ENCODE data around the gene BRSK1. TPM values are rescaled to one million over a fixed set of nuclear protein-coding genes. Genes with fewer than 3 reads are reported as not detected.

Gene BRSK1
- total RNA-seq = 1 to 10 TPM; 2.1 to 6.4 TPM
- under 1 TPM; 0.53 to 0.94 TPM for polyA plus RNA-seq
- long read RNA-seq, donor 1, partial matches to known transcripts = 0 of 1 reads
- long read RNA-seq, donor 1, other reads (novel, unspliced or antisense) = 0 of 1 reads
- long read RNA-seq, donor 2 = 0 reads
- long read RNA-seq, donor 3 = 0 reads
- long read RNA-seq, donor 4 = 0 reads
- long read RNA-seq, donor 5, partial matches to known transcripts = 0 of 2 reads
- long read RNA-seq, donor 5, other reads (novel, unspliced or antisense) = 0 of 2 reads

GRCh38 chr19:55283548-55284377, at the start of gene BRSK1:
Gene BRSK1, plus strand, starts transcription at chr19:55283997. Its CDS starts 446 bp downstream, at chr19:55284443.
- Histone ChIP-seq H3K9me3 (ENCODE audit: control insufficient read depth in 4 of 4, insufficient read depth in 3 of 4, low read length in 3 of 4) (no peaks in the 10 kb centered on the region), H3K4me1 (ENCODE audit: control insufficient read depth in 5 of 5, insufficient read depth in 5 of 5, low read length in 5 of 5) (peaks cover 4 to 23% (median 6%) of the 10 kb centered on the region in 5 donors), H3K27me3 (ENCODE audit: control insufficient read depth in 3 of 3, insufficient read depth in 3 of 3, low read length in 2 of 3) (no peaks in the 10 kb centered on the region), H3K9ac (ENCODE audit: insufficient read depth in 1 of 2, low read length in 2 of 2) (peak within 1 kb of the TSS; percentile 25 to 26), H3K4me3 (no peak within 1 kb of the TSS), H3K27ac (ENCODE audit: low read depth in 1 of 2, low read length in 1 of 2) (peak within 1 kb of the TSS in 1 of 2 donors; percentile 27), H3K36me3 (ENCODE audit: control insufficient read depth in 4 of 4, insufficient read depth in 4 of 4, low read length in 4 of 4) (no peaks in the 10 kb centered on the region)
- TF ChIP-seq CTCF (IDR thresholded peaks at IDR 0.05; ENCODE audit: control extremely low read depth, extremely low read depth) = no peak
- DNase-seq (peak; percentile 81 to 89 (median 83)), ATAC-seq (ENCODE audit: insufficient read depth, low FRiP score) (no peak)
- 6 to 14% methylated on average over 14 to 41 of the region's 44 CpGs for WGBS, 2 donors

- H3K27ac ChIP-seq (ENCODE audit: low read depth in 1 of 2, low read length in 1 of 2) = no peak overlapping the region
- DNase-seq = no peak
- WGBS, 2 donors = 96 to 98% methylated on average over 8 of the region's 8 CpGs
- no peaks in the 10 kb centered on the region for H3K27me3 ChIP-seq (ENCODE audit: control insufficient read depth in 3 of 3, insufficient read depth in 3 of 3, low read length in 2 of 3)
- no peak overlapping the region for H3K9ac ChIP-seq (ENCODE audit: insufficient read depth in 1 of 2, low read length in 2 of 2)
- peaks cover 14 to 64% (median 43%) of the 10 kb centered on the region in 4 donors for H3K36me3 ChIP-seq (ENCODE audit: control insufficient read depth in 4 of 4, insufficient read depth in 4 of 4, low read length in 4 of 4)
- TF ChIP-seq CTCF (IDR thresholded peaks at IDR 0.05; ENCODE audit: control extremely low read depth, extremely low read depth) = no peak
- H3K4me1 ChIP-seq (ENCODE audit: control insufficient read depth in 5 of 5, insufficient read depth in 5 of 5, low read length in 5 of 5) = no peaks in the 10 kb centered on the region
- no peak overlapping the region for H3K4me3 ChIP-seq
- ATAC-seq (ENCODE audit: insufficient read depth, low FRiP score) = no peak
- H3K9me3 ChIP-seq (ENCODE audit: control insufficient read depth in 4 of 4, insufficient read depth in 3 of 4, low read length in 3 of 4) = no peaks in the 10 kb centered on the region
Measured at GRCh38 chr19:55238030-55238429, 45.8 kb upstream of the BRSK1 start.

- Histone ChIP-seq H3K27me3 (ENCODE audit: control insufficient read depth in 3 of 3, insufficient read depth in 3 of 3, low read length in 2 of 3) (no peaks in the 10 kb centered on the region), H3K27ac (ENCODE audit: low read depth in 1 of 2, low read length in 1 of 2) (no peak overlapping the region), H3K4me3 (no peak overlapping the region), H3K9me3 (ENCODE audit: control insufficient read depth in 4 of 4, insufficient read depth in 3 of 4, low read length in 3 of 4) (no peaks in the 10 kb centered on the region), H3K36me3 (ENCODE audit: control insufficient read depth in 4 of 4, insufficient read depth in 4 of 4, low read length in 4 of 4) (peaks cover 14 to 69% (median 47%) of the 10 kb centered on the region in 4 donors), H3K9ac (ENCODE audit: insufficient read depth in 1 of 2, low read length in 2 of 2) (no peak overlapping the region), H3K4me1 (ENCODE audit: control insufficient read depth in 5 of 5, insufficient read depth in 5 of 5, low read length in 5 of 5) (no peaks in the 10 kb centered on the region)
- ATAC-seq (ENCODE audit: insufficient read depth, low FRiP score) = no peak
- TF ChIP-seq CTCF (IDR thresholded peaks at IDR 0.05; ENCODE audit: control extremely low read depth, extremely low read depth) = no peak
- no peak for DNase-seq
- WGBS, 2 donors = 96 to 97% methylated on average over 12 of the region's 12 CpGs
Measured at GRCh38 chr19:55239004-55239403, 44.8 kb upstream of the BRSK1 start.

All from lung (tissue), 16 donors.